ENCODE measurements around the gene ABHD4.

DNA sequence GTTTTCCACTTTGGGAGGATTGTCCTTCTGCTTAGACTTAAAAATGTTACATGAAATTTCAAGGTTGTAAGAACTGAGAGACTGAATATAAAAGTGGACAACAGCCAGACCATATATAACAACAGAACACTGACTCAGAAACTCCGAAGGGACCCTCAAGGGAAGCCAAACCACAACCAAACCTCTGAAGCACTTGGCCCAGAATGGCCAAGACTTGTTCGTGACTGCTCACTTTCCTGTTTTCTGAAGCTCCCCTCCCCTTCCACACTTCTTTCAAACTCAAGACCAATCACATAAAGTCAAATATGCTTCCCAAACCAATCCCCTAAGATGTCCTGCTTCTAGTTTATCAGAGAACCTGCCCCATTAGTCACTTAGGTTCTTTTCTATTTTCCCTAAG, 32.4 kb downstream of the ABHD4 start:
- TF ChIP-seq, protein P1, sequence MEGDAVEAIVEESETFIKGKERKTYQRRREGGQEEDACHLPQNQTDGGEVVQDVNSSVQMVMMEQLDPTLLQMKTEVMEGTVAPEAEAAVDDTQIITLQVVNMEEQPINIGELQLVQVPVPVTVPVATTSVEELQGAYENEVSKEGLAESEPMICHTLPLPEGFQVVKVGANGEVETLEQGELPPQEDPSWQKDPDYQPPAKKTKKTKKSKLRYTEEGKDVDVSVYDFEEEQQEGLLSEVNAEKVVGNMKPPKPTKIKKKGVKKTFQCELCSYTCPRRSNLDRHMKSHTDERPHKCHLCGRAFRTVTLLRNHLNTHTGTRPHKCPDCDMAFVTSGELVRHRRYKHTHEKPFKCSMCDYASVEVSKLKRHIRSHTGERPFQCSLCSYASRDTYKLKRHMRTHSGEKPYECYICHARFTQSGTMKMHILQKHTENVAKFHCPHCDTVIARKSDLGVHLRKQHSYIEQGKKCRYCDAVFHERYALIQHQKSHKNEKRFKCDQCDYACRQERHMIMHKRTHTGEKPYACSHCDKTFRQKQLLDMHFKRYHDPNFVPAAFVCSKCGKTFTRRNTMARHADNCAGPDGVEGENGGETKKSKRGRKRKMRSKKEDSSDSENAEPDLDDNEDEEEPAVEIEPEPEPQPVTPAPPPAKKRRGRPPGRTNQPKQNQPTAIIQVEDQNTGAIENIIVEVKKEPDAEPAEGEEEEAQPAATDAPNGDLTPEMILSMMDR (IDR thresholded peaks at IDR 0.05): no peak
- no peak for TF ChIP-seq POLR2A (IDR thresholded peaks at IDR 0.05)
